ENCODE measurements around the gene DLGAP1.

DNA sequence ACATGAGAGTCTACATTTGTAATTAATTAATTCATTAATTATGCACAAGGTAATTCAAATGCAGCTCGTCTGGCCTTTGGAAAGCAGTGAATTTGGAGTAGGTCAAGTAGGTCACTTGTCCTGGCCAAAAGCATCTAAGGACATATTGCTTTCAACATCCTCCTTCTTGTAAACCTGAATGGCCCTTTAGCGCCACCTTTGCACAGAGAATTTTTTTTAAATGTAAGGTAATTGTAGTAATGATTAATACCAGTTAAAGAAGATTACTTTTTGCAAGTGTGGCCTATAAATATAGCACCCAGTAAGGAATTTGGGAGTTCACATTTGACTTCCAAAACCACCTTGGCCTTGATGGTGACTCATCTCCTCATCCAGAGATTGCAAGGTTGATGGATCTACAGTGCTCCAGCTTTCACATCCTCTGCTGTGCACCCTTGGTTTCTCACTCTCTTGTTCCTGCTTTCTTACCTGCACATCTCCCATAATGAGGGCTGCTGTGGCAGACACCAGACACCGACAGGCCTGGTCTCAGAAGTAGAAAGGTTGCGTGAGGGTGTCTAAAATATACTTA, 523.5 kb downstream of the DLGAP1 start:
- TF ChIP-seq CTCF (IDR thresholded peaks at IDR 0.05; ENCODE audit: low read depth, low read length, missing input control) (no peak), RAD21 (IDR thresholded peaks at IDR 0.05) (no peak)

All from liver (tissue), 3 donors.